HEK293 (cell line): ENCODE measurements around the gene AASDH.

Experiments
- CTCF ChIA-PET: fragments of 350-600 bp; formaldehyde crosslinking; extraction: SDS; loops from one replicate; lab custom pipeline; 2021; ENCODE audit warnings: antibody characterized with exemption; lab: Yijun Ruan, JAX
- POLR2A ChIA-PET: fragments of 300-600 bp; formaldehyde crosslinking; extraction: SDS; loops from one replicate; lab custom pipeline; 2020; ENCODE audit warnings: antibody characterized with exemption, inconsistent platforms; lab: Yijun Ruan, JAX
- H3K27ac ChIP-seq: fragments of 200-500 bp; sonication (Bioruptor generic); 2 replicates; pipeline ENCODE4 v1.5.1; 2014; ENCODE audit warnings: low read depth, low read length, control low read depth, inconsistent platforms; ENCODE audit errors: extremely low read depth
- H3K36me3 ChIP-seq, 2 experiments: fragments of 200-500 bp in 1 of 2; sonication (Bioruptor generic) in 1 of 2; 1 replicate in 1 of 2; 2 replicates in 1 of 2; pipeline ENCODE4 v1.5.1; 2014 to 2017; ENCODE audit warnings: inconsistent platforms in 2 of 2, low read length in 2 of 2; ENCODE audit not compliant: control insufficient read depth in 2 of 2, insufficient read depth in 1 of 2
- H3K4me1 ChIP-seq: fragments of 200-500 bp; sonication (Bioruptor generic); 2 replicates; pipeline ENCODE4 v1.5.1; 2014; ENCODE audit warnings: mild to moderate bottlenecking, low read length, inconsistent platforms; ENCODE audit not compliant: control insufficient read depth, insufficient read depth
- H3K4me3 ChIP-seq: 2 replicates; pipeline ENCODE4 v1.5.1; 2011; ENCODE audit warnings: low read depth, mild to moderate bottlenecking, control low read depth, low read length, moderate library complexity
- H3K9me3 ChIP-seq: fragments of 200-500 bp; sonication (Bioruptor generic); 2 replicates; pipeline ENCODE4 v1.5.1; 2014; ENCODE audit warnings: low read depth, low read length, inconsistent platforms; ENCODE audit not compliant: control insufficient read depth, insufficient read depth
- BCL11B ChIP-seq: fragments of 450-650 bp; formaldehyde crosslinking; IDR thresholded peaks from 2 replicates; pipeline ENCODE4 v1.5.1; 2016; ENCODE audit warnings: low read depth, missing biosample characterization, missing genetic modification characterization
- ELK4 ChIP-seq: IDR thresholded peaks from 2 replicates; pipeline ENCODE4 v1.6.1; 2011; ENCODE audit warnings: mild to moderate bottlenecking, low read depth, low read length, borderline replicate concordance
- KLF17 ChIP-seq: fragments of 450-650 bp; formaldehyde crosslinking; IDR thresholded peaks from 2 replicates; pipeline ENCODE4 v1.5.1; 2016; ENCODE audit warnings: missing biosample characterization, missing genetic modification characterization
- SP2 ChIP-seq: fragments of 450-650 bp; formaldehyde crosslinking; IDR thresholded peaks from 2 replicates; pipeline ENCODE4 v1.5.1; 2016; ENCODE audit warnings: missing biosample characterization, missing genetic modification characterization
- TSHZ1 ChIP-seq: fragments of 450-650 bp; formaldehyde crosslinking; IDR thresholded peaks from 2 replicates; pipeline ENCODE4 v1.5.1; 2016; ENCODE audit warnings: missing biosample characterization, missing genetic modification characterization, borderline replicate concordance
- WT1 ChIP-seq: fragments of 450-650 bp; formaldehyde crosslinking; IDR thresholded peaks from 2 replicates; pipeline ENCODE4 v1.5.1; 2016; ENCODE audit warnings: missing biosample characterization, missing genetic modification characterization
- ZNF140 ChIP-seq: fragments of 450-650 bp; formaldehyde crosslinking; IDR thresholded peaks from 2 replicates; pipeline ENCODE4 v1.5.1; 2016; ENCODE audit warnings: missing biosample characterization, missing genetic modification characterization
- ZNF146 ChIP-seq: fragments of 450-650 bp; formaldehyde crosslinking; IDR thresholded peaks from 2 replicates; pipeline ENCODE4 v1.5.1; 2016; ENCODE audit warnings: missing biosample characterization, missing genetic modification characterization
- ZNF2 ChIP-seq: fragments of 450-650 bp; formaldehyde crosslinking; IDR thresholded peaks from 2 replicates; pipeline ENCODE4 v1.5.1; 2016; ENCODE audit warnings: missing biosample characterization, missing genetic modification characterization
- ZNF223 ChIP-seq: fragments of 450-650 bp; formaldehyde crosslinking; IDR thresholded peaks from 2 replicates; pipeline ENCODE4 v1.5.1; 2016; ENCODE audit warnings: missing biosample characterization, missing genetic modification characterization
- ZNF280D ChIP-seq: fragments of 450-650 bp; formaldehyde crosslinking; IDR thresholded peaks from 2 replicates; pipeline ENCODE4 v1.5.1; 2016; ENCODE audit warnings: missing biosample characterization, missing genetic modification characterization
- ZNF394 ChIP-seq: fragments of 450-650 bp; formaldehyde crosslinking; IDR thresholded peaks from 2 replicates; pipeline ENCODE4 v1.5.1; 2016; ENCODE audit warnings: missing biosample characterization, missing genetic modification characterization, mild to moderate bottlenecking, moderate library complexity, borderline replicate concordance
- ZNF449 ChIP-seq: fragments of 450-650 bp; formaldehyde crosslinking; IDR thresholded peaks from 2 replicates; pipeline ENCODE4 v1.5.1; 2017; ENCODE audit warnings: missing biosample characterization, mild to moderate bottlenecking, missing genetic modification characterization, moderate library complexity
- ZNF548 ChIP-seq: fragments of 450-650 bp; formaldehyde crosslinking; IDR thresholded peaks from 2 replicates; pipeline ENCODE4 v1.5.1; 2016; ENCODE audit warnings: missing biosample characterization, missing genetic modification characterization
- ZNF621 ChIP-seq: fragments of 450-650 bp; formaldehyde crosslinking; IDR thresholded peaks from 2 replicates; pipeline ENCODE4 v1.5.1; 2017; ENCODE audit warnings: missing biosample characterization, missing genetic modification characterization
- ZNF624 ChIP-seq: fragments of 450-650 bp; formaldehyde crosslinking; IDR thresholded peaks from 2 replicates; pipeline ENCODE4 v1.5.1; 2017; ENCODE audit warnings: missing biosample characterization, missing genetic modification characterization
- ZNF629 ChIP-seq: fragments of 450-650 bp; formaldehyde crosslinking; IDR thresholded peaks from 2 replicates; pipeline ENCODE4 v1.5.1; 2017; ENCODE audit warnings: missing biosample characterization, missing genetic modification characterization
- ZNF658 ChIP-seq: fragments of 450-650 bp; formaldehyde crosslinking; IDR thresholded peaks from 2 replicates; pipeline ENCODE4; 2016; ENCODE audit warnings: missing biosample characterization, missing genetic modification characterization

The AASDH gene

GRCh38 chr4:56430203-56430602, 42.9 kb upstream of the AASDH start (continued):
- TF ChIP-seq ZNF280D (tag by site-specific recombination) = no peak
- no peak for TF ChIP-seq ZNF449 (tag by site-specific recombination)
- TF ChIP-seq KLF17 (tag by site-specific recombination) = no peak
- no peak for TF ChIP-seq ZNF624 (tag by site-specific recombination)
- no peak for TF ChIP-seq SP2 (tag by site-specific recombination)
- no peak for TF ChIP-seq BCL11B (tag by site-specific recombination)
- no peak for TF ChIP-seq WT1 (tag by site-specific recombination)

- ChIA-PET POLR2A (no interaction called here), CTCF (interaction anchor here (0.6 kb wide), 1 partner anchor 435 kb away, joined by 3 read pairs; no protein-coding TSS in a partner anchor)
- H3K27ac ChIP-seq = no peak overlapping the region
- 0 out of 2 replicates have a peak, but pooled peaks have one; percentile 55 for TF ChIP-seq ZNF140 (tag by site-specific recombination)
- TF ChIP-seq ZNF2 (tag by site-specific recombination) = no peak
- TF ChIP-seq, all 188 proteins: peak for 1
- Histone ChIP-seq H3K36me3 (no peaks in the 10 kb centered on the region), H3K4me3 (no peak overlapping the region), H3K4me1 (0 out of 2 replicates have a peak, but pooled peaks cover 4% of the 10 kb centered on the region), H3K9me3 (no peaks in the 10 kb centered on the region)
Observed at GRCh38 chr4:56427179-56427578, 39.9 kb upstream of the AASDH start.

GRCh38 chr4:56426273-56426672, 39.0 kb upstream of the AASDH start:
- Histone ChIP-seq H3K9me3 (no peaks in the 10 kb centered on the region), H3K36me3 (no peaks in the 10 kb centered on the region), H3K4me3 (no peak overlapping the region), H3K4me1 (0 out of 2 replicates have a peak, but pooled peaks cover 4% of the 10 kb centered on the region), H3K27ac (no peak overlapping the region)
- CTCF ChIA-PET = interaction anchor here (0.8 to 3.3 kb wide), 4 partner anchors 8 to 118 kb away, joined by 3 to 16 read pairs (median 4); no protein-coding TSS in a partner anchor
- POLR2A ChIA-PET = no interaction called here
- TF ChIP-seq ZNF548 (tag by site-specific recombination) (no peak), ZNF146 (tag by site-specific recombination) (peak; percentile 74)

- POLR2A ChIA-PET = interaction anchor here (1.7 kb wide), 1 partner anchor 10 kb away, joined by 5 read pairs; the partner anchor contains the start of gene PPAT
- no peak overlapping the region for H3K4me3 ChIP-seq
- H3K4me1 ChIP-seq = 0 out of 2 replicates have a peak, but pooled peaks cover 4% of the 10 kb centered on the region
- H3K27ac ChIP-seq = no peak overlapping the region
- peaks cover 0 to 2% of the 10 kb centered on the region in 2 experiments; a peak in 1 of 3 replicates for H3K36me3 ChIP-seq
- no peaks in the 10 kb centered on the region for H3K9me3 ChIP-seq
- CTCF ChIA-PET = interaction anchor here (0.6 to 3.9 kb wide), 10 partner anchors 8 to 410 kb away, joined by 3 to 19 read pairs (median 4); partner anchors contain the start of gene PAICS
- TF ChIP-seq SP2 (tag by site-specific recombination) = no peak
- no peak for TF ChIP-seq ZNF629
- no peak for TF ChIP-seq ZNF621 (tag by site-specific recombination)
- TF ChIP-seq TSHZ1 (tag by site-specific recombination) = no peak
- TF ChIP-seq ZNF394 (tag by site-specific recombination) = no peak
- no peak for TF ChIP-seq ELK4
- TF ChIP-seq ZNF658 = no peak
- no peak for TF ChIP-seq ZNF223 (tag by site-specific recombination)
Observed at GRCh38 chr4:56425518-56425917, 38.2 kb upstream of the AASDH start.
